Neural progenitor cell (in vitro differentiated cells): ENCODE measurements around the gene LRRC25. TPM values are rescaled to one million over a fixed set of nuclear protein-coding genes. Genes with fewer than 3 reads are reported as not detected.
A peak's percentile ranks its signal among the peaks of the same experiment; 100 is the strongest.

ENCODE experiments used
- DNase-seq: peaks from one replicate; pipeline ENCODE4 v3.0.0-alpha.2; 2016; ENCODE audit warnings: low spot score
- H2AFZ ChIP-seq: fragments of 200-600 bp; sonication (generic); replicated peaks from 2 replicates; pipeline ENCODE4 v1.6.1; 2016; ENCODE audit warnings: antibody characterized with exemption
- H3F3A ChIP-seq: fragments of 200-600 bp; sonication (generic); 2 replicates; pipeline ENCODE4 v1.6.1; 2016; ENCODE audit warnings: antibody characterized with exemption, low read depth
- H3K27ac ChIP-seq: fragments of 200-600 bp; sonication (generic); 2 replicates; pipeline ENCODE4 v1.5.1; 2016; ENCODE audit warnings: mild to moderate bottlenecking
- H3K27me3 ChIP-seq: fragments of 200-600 bp; sonication (generic); 2 replicates; pipeline ENCODE4 v1.6.1; 2016; ENCODE audit warnings: mild to moderate bottlenecking, moderate library complexity
- H3K36me3 ChIP-seq: fragments of 200-600 bp; sonication (generic); 2 replicates; pipeline ENCODE4 v1.5.1; 2016
- H3K4me1 ChIP-seq: fragments of 200-600 bp; sonication (generic); 2 replicates; pipeline ENCODE4 v1.6.1; 2016; ENCODE audit warnings: mixed run types
- H3K4me2 ChIP-seq: fragments of 200-600 bp; sonication (generic); 2 replicates; pipeline ENCODE4 v1.6.1; 2016
- H3K4me3 ChIP-seq: fragments of 200-600 bp; sonication (generic); 2 replicates; pipeline ENCODE4 v1.5.1; 2016
- H3K79me2 ChIP-seq: fragments of 200-600 bp; sonication (generic); 2 replicates; pipeline ENCODE4 v1.6.1; 2016; ENCODE audit warnings: low read depth
- H3K9ac ChIP-seq: fragments of 200-600 bp; sonication (generic); 2 replicates; pipeline ENCODE4 v1.6.1; 2016
- H3K9me3 ChIP-seq: fragments of 200-600 bp; sonication (generic); 2 replicates; pipeline ENCODE4 v1.5.1; 2016; ENCODE audit warnings: low read depth
- H4K20me1 ChIP-seq: fragments of 200-600 bp; sonication (generic); 2 replicates; pipeline ENCODE4 v1.6.1; 2016; ENCODE audit warnings: low read depth
- H3K27ac Mint-ChIP-seq: 3 replicates; pipeline ENCODE4 v1.8.0; 2021; ENCODE audit warnings: mixed read lengths
- H3K27me3 Mint-ChIP-seq: 2 replicates; pipeline ENCODE4 v1.8.0; 2022; ENCODE audit warnings: low read depth, mild to moderate bottlenecking, inconsistent platforms, moderate library complexity, mixed read lengths; ENCODE audit not compliant: insufficient read depth
- H3K36me3 Mint-ChIP-seq: 3 replicates; pipeline ENCODE4 v1.8.0; 2021; ENCODE audit warnings: mixed read lengths
- H3K4me1 Mint-ChIP-seq: 3 replicates; pipeline ENCODE4 v1.8.0; 2021; ENCODE audit warnings: mixed read lengths
- H3K4me3 Mint-ChIP-seq: 3 replicates; pipeline ENCODE4 v1.8.0; 2021; ENCODE audit warnings: mild to moderate bottlenecking, moderate library complexity, mixed read lengths
- H3K9me3 Mint-ChIP-seq: 3 replicates; pipeline ENCODE4 v1.8.0; 2020; ENCODE audit warnings: mixed read lengths
- CTCF ChIP-seq: fragments of 200-600 bp; sonication (generic); IDR thresholded peaks from 2 replicates; pipeline ENCODE4 v1.5.1; 2017; ENCODE audit warnings: antibody characterized with exemption, mild to moderate bottlenecking
- EZH2 ChIP-seq: fragments of 200-600 bp; sonication (generic); IDR thresholded peaks from 2 replicates; pipeline ENCODE4 v1.6.1; 2017; ENCODE audit warnings: antibody characterized with exemption, mild to moderate bottlenecking, moderate library complexity
- EZH2phosphoT487 ChIP-seq: fragments of 200-600 bp; sonication (generic); IDR thresholded peaks from 2 replicates; pipeline ENCODE4 v1.6.1; 2017; ENCODE audit warnings: antibody characterized with exemption
- total RNA-seq: library from RNA; depleted of rRNA; stranded (reverse); fragments of >200 nt; gene quantifications from 2 replicates; pipeline ENCODE4 v1.2.3, GENCODE V29; 2015; ENCODE audit warnings: low replicate concordance

Gene LRRC25
- total RNA-seq, 1 donor from 2014 or later = not detected

GRCh38 chr19:18401580-18402112, 4.2 kb upstream of the LRRC25 start:
- Mint-ChIP-seq H3K4me3 (no peak overlapping the region), H3K36me3 (no peaks in the 10 kb centered on the region), H3K27me3 (peaks cover 6% of the 10 kb centered on the region), H3K9me3 (no peaks in the 10 kb centered on the region), H3K27ac (peak overlapping the region; percentile 80), H3K4me1 (peaks cover 28% of the 10 kb centered on the region)
- no peak overlapping the region for H3K9ac ChIP-seq
- H2AFZ ChIP-seq = no peak overlapping the region
- H3K4me3 ChIP-seq = no peak overlapping the region
- DNase-seq = peak; percentile 57
- peaks cover 6% of the 10 kb centered on the region for H3K4me1 ChIP-seq
- no peak overlapping the region for H3K27ac ChIP-seq
- H3K79me2 ChIP-seq = no peaks in the 10 kb centered on the region
- no peak overlapping the region for H3K4me2 ChIP-seq
- peaks cover 5% of the 10 kb centered on the region for H3K27me3 ChIP-seq
- H4K20me1 ChIP-seq = no peaks in the 10 kb centered on the region
- H3K9me3 ChIP-seq = no peaks in the 10 kb centered on the region
- H3K36me3 ChIP-seq = no peaks in the 10 kb centered on the region
- TF ChIP-seq CTCF = peak; percentile 41
- TF ChIP-seq EZH2 = no peak
- H3F3A ChIP-seq = peaks cover 3% of the 10 kb centered on the region

GRCh38 chr19:18399008-18399407, 1.6 kb upstream of the LRRC25 start:
- H3K36me3 Mint-ChIP-seq = no peaks in the 10 kb centered on the region
- H3K4me3 ChIP-seq = no peak overlapping the region
- no peaks in the 10 kb centered on the region for H3K9me3 Mint-ChIP-seq
- no peaks in the 10 kb centered on the region for H3K79me2 ChIP-seq
- no peak overlapping the region for H3K27ac Mint-ChIP-seq
- TF ChIP-seq CTCF (no peak), EZH2 (no peak), EZH2phosphoT487 (no peak)
- H3K9ac ChIP-seq = no peak overlapping the region
- peaks cover 9% of the 10 kb centered on the region for H3K27me3 Mint-ChIP-seq
- no peak for DNase-seq
- H3K27me3 ChIP-seq = peaks cover 5% of the 10 kb centered on the region
- H3K4me2 ChIP-seq = no peak overlapping the region
- H3K36me3 ChIP-seq = no peaks in the 10 kb centered on the region
- H3K9me3 ChIP-seq = no peaks in the 10 kb centered on the region
- no peak overlapping the region for H3K4me3 Mint-ChIP-seq
- H3K4me1 ChIP-seq = peaks cover 6% of the 10 kb centered on the region
- H4K20me1 ChIP-seq = no peaks in the 10 kb centered on the region
- peaks cover 3% of the 10 kb centered on the region for H3F3A ChIP-seq
- no peak overlapping the region for H3K27ac ChIP-seq
- peaks cover 28% of the 10 kb centered on the region for H3K4me1 Mint-ChIP-seq
- no peak overlapping the region for H2AFZ ChIP-seq

GRCh38 chr19:18396471-18397241, 766 bp downstream of the LRRC25 start:
- no peaks in the 10 kb centered on the region for H4K20me1 ChIP-seq
- H3K4me3 ChIP-seq = no peak overlapping the region
- Mint-ChIP-seq H3K4me3 (no peak overlapping the region), H3K9me3 (no peaks in the 10 kb centered on the region), H3K27me3 (peaks cover 8% of the 10 kb centered on the region), H3K4me1 (peaks cover 14% of the 10 kb centered on the region), H3K27ac (no peak overlapping the region), H3K36me3 (no peaks in the 10 kb centered on the region)
- peaks cover 6% of the 10 kb centered on the region for H3K4me1 ChIP-seq
- no peak overlapping the region for H3K27ac ChIP-seq
- no peaks in the 10 kb centered on the region for H3K36me3 ChIP-seq
- H2AFZ ChIP-seq = peak overlapping the region; percentile 72
- H3K9ac ChIP-seq = no peak overlapping the region
- H3F3A ChIP-seq = peaks cover 3% of the 10 kb centered on the region
- no peak for TF ChIP-seq CTCF
- no peak for TF ChIP-seq EZH2
- TF ChIP-seq EZH2phosphoT487 = no peak
- no peaks in the 10 kb centered on the region for H3K79me2 ChIP-seq
- H3K4me2 ChIP-seq = peak overlapping the region; percentile 73
- no peak for DNase-seq
- H3K9me3 ChIP-seq = no peaks in the 10 kb centered on the region
- peaks cover 5% of the 10 kb centered on the region for H3K27me3 ChIP-seq
